G401.6 (cell line): ENCODE results near the gene MT1A.

ENCODE experiments used
- FAIRE-seq: peaks from 2 replicates; lab custom pipeline; 2012; peaks lifted over from hg19 to GRCh38; lab: Jason Lieb, UNC

Gene MT1A

GRCh38 chr16:56632156-56632847, 6.2 kb upstream of the MT1A start, which contains the start of gene MT1M:
Gene MT1M, plus strand, starts transcription at chr16:56632659. Its CDS starts 73 bp downstream, at chr16:56632732.
- FAIRE-seq = no peak

- FAIRE-seq = no peak
Observed at GRCh38 chr16:56632848-56633365, 5.6 kb upstream of the MT1A start.

GRCh38 chr16:56633535-56633934, 4.9 kb upstream of the MT1A start:
- FAIRE-seq = no peak

DNA sequence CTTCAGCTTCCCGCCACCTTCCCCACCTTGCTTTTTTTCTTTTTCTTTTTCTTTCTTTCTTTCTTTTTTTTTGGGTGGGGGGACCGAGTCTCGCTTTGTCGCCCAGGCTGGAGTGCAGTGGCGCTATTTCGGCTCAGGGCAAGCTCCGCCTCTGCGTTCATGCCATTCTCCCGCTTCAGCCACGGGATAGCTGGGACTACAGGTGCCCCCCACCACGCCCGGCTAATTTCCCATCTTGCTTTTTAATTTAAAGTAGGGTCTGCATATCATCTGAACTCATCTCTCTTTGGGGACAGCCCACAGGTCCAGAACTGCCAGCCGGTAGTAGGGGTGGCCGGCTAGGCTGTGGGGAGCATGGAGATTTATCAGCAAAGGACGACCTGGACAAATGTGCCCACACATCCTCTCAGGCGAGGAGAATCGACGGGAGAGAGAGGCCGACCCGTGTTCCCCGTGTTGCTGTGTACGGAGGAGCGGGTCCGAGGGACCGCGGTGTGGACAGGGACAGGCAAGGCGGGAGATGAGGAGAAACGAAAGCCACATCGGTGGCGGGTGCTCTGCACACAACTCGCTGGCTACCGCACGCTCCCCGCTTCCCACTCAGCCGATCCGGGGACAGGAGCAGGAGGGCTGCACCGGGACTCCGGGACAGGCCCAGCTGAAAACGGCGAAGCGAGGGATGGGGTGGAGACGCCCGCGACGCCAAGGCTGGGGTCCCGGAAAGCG, 3.6 kb upstream of the MT1A start:
- no peak for FAIRE-seq

DNA sequence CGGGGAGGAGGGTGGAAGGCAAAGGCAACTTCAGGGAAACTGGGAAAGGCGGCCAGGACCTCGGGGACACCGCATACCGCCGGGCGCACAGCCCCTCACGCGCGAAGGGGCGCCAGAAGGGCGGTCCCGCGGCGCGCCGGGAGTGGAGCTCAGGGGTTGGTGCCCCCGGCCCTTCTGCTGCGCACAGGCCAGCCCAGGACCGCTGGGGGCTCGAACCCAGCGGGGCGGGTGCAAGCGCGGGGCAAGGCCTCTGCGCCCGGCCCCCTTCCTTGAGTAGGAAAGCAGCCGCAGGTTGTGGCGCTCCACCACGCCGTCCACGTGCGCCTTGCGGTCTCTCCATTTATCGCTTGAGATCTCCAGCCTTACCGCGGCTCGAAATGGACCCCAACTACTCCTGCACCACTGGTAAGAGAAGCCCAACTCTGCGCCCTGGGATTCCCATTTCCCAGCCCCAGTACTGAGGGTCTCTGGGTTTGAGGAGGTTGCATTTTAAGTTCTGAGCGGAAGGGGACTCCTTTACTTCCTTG, 3.0 kb upstream of the MT1A start:
- FAIRE-seq = no peak

- no peak for FAIRE-seq
Observed at GRCh38 chr16:56636616-56637413, 1.7 kb upstream of the MT1A start.

GRCh38 chr16:56639045-56639444, 579 bp downstream of the MT1A start:
- no peak for FAIRE-seq

GRCh38 chr16:56640076-56640475, 1.6 kb downstream of the MT1A start:
- FAIRE-seq = no peak

- no peak for FAIRE-seq
Observed at GRCh38 chr16:56641166-56641565, 2.7 kb downstream of the MT1A start.

GRCh38 chr16:56643080-56643778, 4.8 kb downstream of the MT1A start:
- FAIRE-seq = no peak

- no peak for FAIRE-seq
Observed at GRCh38 chr16:56643833-56644232, 5.4 kb downstream of the MT1A start.

- no peak for FAIRE-seq
Observed at GRCh38 chr16:56645311-56645710, 6.8 kb downstream of the MT1A start.

DNA sequence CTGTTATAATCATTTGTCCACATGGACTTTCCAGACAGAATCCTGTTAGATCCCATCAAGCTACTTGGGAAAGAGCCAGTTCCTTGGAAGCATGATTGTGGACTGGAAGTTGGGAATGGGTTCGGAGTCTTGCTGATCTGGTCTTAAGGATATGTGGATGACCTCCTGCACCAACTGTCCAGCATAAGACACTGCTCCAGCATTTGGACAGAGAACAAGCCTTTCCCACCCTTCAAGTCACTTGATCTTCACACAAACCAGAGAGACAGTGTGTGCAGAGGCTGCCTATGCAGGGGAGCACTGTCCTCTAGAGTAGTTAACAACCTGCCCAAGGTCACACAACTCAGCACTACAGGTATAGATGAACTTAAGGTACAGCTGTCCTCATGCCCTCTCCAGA, 7.4 kb downstream of the MT1A start:
- no peak for FAIRE-seq

DNA sequence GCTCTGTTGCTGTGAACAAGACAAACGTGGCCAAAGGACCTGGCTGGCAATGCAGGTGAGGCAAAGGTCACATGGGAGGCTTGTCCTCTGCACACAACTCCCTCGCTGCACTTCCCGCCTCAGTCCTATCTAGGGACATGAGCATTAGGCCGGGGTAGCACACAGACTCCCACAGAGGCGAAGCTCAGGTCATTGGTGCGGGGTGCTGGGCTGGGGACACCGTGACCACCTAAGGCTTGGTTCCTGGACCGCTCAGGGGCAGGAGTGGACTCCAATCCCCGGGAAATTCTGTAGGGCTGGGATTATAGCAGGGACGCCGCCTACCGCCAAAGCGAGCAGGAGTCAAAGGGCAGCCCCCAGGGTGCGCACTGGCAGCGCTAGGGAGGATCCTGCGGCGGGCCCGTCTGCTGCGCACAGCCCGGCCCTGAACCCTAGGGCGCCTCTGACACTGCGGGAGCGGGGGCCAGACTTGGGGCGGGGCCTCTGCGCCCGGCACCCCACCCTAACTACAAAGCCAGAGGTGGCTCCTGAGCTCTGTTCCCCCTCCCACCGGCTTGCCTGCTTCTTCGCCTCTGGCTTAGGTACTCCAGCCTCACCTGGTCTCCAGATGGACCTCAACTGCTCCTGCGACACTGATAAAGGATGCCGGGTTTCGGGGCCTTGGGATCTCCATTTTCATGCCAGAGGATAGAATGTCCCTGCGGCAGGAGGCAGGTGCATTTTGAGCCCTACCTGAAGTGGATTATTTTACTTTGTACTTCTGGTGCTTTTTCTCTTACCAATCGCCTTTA, 9.4 kb downstream of the MT1A start:
- no peak for FAIRE-seq

DNA sequence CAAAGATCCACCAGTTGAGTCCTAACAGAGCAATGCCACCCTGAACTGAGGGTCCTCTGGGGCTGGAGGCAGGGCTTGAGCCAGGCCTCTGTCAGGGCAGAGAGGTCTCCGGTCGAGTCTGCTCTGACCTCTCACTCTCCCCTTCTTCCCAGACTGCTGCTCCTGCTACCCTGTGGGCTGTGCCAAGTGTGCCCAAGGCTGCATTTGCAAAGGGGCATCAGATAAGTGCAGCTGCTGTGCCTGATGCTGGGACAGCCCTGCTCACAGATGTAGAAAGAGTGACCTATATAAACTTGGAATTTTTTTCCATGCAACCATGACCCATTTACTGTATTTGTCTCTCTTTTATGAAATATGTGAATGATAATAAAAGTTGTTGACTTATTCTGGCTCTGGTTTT, 10.8 kb downstream of the MT1A start:
- no peak for FAIRE-seq

DNA sequence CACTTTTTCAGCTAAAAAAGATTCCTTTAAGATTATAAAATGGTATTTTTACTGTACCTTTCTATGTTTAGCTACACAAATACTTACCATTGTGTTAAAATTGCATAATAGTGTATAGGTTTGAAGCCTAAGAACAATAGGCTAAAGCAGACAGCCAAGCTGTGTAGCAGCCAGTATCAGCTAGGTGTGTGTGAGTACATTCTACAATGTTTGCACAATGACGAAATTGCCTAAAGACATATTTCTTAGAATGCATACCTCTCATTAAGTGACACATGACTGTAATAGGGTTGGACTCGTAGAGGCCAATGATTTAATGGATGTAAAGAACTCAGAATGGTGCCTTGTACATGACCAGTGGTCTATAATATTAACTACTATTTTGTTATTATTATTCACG, 11.4 kb downstream of the MT1A start:
- no peak for FAIRE-seq

DNA sequence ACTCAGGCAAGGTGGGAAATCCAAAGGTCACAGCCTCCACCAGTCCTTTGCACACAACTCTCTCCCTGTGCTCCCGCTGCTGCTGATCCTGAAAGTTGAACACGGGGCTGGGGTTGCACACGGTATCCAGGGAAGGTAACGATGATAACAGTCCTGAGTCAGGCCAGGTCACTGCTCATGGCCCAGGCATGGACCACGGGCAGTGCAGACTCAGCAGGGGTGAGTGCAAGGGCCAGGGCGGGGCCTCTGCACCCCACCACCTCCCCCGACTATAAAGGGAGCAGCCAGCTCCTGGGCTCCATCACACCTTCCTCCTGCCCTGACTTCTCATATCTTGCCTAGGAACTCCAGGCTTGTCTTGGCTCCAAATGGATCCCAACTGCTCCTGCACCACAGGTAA, 13.1 kb downstream of the MT1A start, which contains the start of gene MT1B:
Gene MT1B, plus strand, starts transcription at position 301 of the 400 bp plus-strand sequence. Its CDS starts 68 bp downstream, at position 369.
- FAIRE-seq = no peak

GRCh38 chr16:56652600-56652999, 14.1 kb downstream of the MT1A start:
- no peak for FAIRE-seq

DNA sequence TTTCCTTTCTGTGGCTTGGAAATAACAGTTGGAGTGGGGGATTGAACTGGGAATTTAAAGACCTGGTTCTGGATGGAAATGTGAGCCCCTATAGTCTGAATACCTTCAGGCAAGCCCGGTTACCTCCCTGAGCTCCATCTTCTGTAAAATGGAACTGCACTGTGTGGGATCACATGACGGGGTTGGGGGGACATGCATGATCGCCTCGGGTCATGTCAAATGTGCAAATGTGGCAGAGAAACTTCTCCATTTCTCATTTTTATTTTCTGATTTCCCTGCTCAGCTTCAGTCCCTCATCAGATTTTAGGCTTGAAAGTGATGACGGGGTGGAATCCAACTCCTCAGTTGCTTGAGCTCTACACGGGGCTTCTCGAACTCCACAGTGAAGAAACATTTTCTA, 14.8 kb downstream of the MT1A start:
- no peak for FAIRE-seq

DNA sequence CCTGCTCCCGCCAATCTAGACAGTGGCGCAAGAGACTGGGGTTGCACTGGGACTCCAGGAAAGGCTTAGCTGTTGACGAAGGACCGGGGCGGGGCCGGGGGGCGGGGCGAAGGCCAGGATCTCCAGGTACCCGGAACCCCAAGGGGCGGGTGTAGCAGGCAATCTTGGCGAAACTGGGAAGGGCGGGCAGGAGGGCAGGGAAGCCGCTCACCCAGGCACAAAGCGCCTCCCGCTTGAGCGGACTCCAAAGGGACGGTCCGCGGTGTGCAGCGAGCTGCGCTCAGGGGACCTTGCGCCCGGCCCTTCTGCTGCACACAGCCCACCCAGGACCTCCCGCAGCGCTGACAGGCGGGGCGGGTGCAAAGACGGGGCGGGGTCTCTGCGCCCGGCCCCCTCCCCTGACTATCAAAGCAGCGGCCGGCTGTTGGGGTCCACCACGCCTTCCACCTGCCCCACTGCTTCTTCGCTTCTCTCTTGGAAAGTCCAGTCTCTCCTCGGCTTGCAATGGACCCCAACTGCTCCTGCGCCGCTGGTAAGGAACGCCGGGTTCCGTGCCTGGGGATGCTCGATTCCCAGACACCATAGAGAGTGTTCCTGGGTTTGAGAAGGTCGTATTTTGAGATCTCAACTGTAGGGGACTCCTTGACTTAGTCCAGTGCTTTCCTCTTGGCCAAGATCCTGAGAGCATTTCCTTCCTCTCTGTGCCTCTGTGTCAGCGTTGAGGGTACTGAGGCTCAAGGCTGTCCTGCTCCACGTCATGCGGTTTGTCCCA, 19.3 kb downstream of the MT1A start, which contains the start of gene MT1F:
Gene MT1F, plus strand, starts transcription at position 405 of the 772 bp plus-strand sequence. Its CDS starts 100 bp downstream, at position 505.
- no peak for FAIRE-seq
